Breast epithelium (tissue), 3 donors: ENCODE results near the gene CD4.

Source experiments
- CTCF ChIP-seq, 3 donors: fragments of 450-650 bp; IDR thresholded peaks; one replicate each; pipeline ENCODE4 v1.5.1; 2016 to 2017; ENCODE audit warnings: antibody characterized with exemption in 3 of 3, mild to moderate bottlenecking in 3 of 3, moderate library complexity in 3 of 3
- POLR2A ChIP-seq: fragments of 450-650 bp; IDR thresholded peaks from one replicate; pipeline ENCODE4 v1.6.1; 2016; ENCODE audit warnings: antibody characterized with exemption, mild to moderate bottlenecking, moderate library complexity
- POLR2AphosphoS5 ChIP-seq, 3 donors: sonication (generic); formaldehyde crosslinking; IDR thresholded peaks; one replicate each; pipeline ENCODE4 v1.6.1; 2017; ENCODE audit warnings: antibody characterized with exemption in 3 of 3

GRCh38 chr12:6824901-6825381, 35.6 kb downstream of the CD4 start:
- TF ChIP-seq POLR2AphosphoS5 (IDR thresholded peaks at IDR 0.05): no peak
- no peak for TF ChIP-seq POLR2A
- TF ChIP-seq CTCF (IDR thresholded peaks at IDR 0.05): no peak
